IPS-15b (cell line): ENCODE measurements around the gene RAB1B.

Experiments
- H3K27me3 ChIP-seq: one replicate; pipeline ENCODE4 v1.6.1; 2013; ENCODE audit warnings: low read length; ENCODE audit not compliant: control insufficient read depth, insufficient read depth
- H3K36me3 ChIP-seq: one replicate; pipeline ENCODE4 v1.6.1; 2013; ENCODE audit warnings: low read length; ENCODE audit not compliant: control insufficient read depth, insufficient read depth
- H3K4me1 ChIP-seq: one replicate; pipeline ENCODE4 v1.6.1; 2013; ENCODE audit warnings: mild to moderate bottlenecking, low read length; ENCODE audit not compliant: control insufficient read depth, insufficient read depth
- H3K4me3 ChIP-seq: one replicate; pipeline ENCODE4 v1.5.1; 2013; ENCODE audit warnings: low read depth, low read length
- H3K9ac ChIP-seq: one replicate; pipeline ENCODE4 v1.6.1; 2013; ENCODE audit warnings: low read depth, mild to moderate bottlenecking, low read length
- H3K9me3 ChIP-seq: one replicate; pipeline ENCODE4 v1.6.1; 2013; ENCODE audit warnings: mild to moderate bottlenecking, low read length; ENCODE audit not compliant: control insufficient read depth, insufficient read depth

RAB1B gene

GRCh38 chr11:66228521-66228920 lies 39.9 kb upstream of the RAB1B start:
- Histone ChIP-seq H3K4me3 (no peak overlapping the region), H3K9me3 (no peaks in the 10 kb centered on the region), H3K4me1 (peaks cover 2% of the 10 kb centered on the region), H3K27me3 (no peaks in the 10 kb centered on the region), H3K36me3 (peaks cover 4% of the 10 kb centered on the region), H3K9ac (no peak overlapping the region)

- Histone ChIP-seq H3K4me1 (peaks cover 2% of the 10 kb centered on the region), H3K9ac (no peak overlapping the region), H3K27me3 (no peaks in the 10 kb centered on the region), H3K9me3 (no peaks in the 10 kb centered on the region), H3K36me3 (peaks cover 7% of the 10 kb centered on the region), H3K4me3 (no peak overlapping the region)
These were observed 38.3 kb upstream of the RAB1B start for GRCh38 chr11:66230156-66230555.

DNA sequence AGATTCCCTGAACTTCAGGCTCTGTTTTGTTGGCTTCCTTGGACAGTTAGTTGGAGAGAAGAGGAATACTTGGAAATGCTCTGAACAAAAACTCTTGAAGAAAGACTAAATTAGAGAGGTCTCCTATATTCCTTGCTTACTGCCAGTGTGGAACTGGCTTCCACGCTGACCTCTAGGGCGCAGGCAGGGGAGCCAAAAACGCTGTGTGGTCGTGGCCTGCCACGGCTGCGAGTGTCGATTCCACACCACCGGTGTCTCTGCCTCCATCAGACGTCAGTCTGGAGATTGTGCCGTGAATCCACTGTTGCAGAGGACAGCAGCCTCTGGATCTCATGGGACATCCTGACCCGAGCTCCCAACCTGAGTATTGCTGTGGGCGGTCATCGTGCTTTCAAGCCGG lies 37.5 kb upstream of the RAB1B start:
- Histone ChIP-seq H3K27me3 (no peaks in the 10 kb centered on the region), H3K9ac (no peak overlapping the region), H3K36me3 (peaks cover 7% of the 10 kb centered on the region), H3K4me3 (no peak overlapping the region), H3K4me1 (peaks cover 2% of the 10 kb centered on the region), H3K9me3 (no peaks in the 10 kb centered on the region)

- H3K9ac ChIP-seq, result no peak overlapping the region
- peaks cover 7% of the 10 kb centered on the region for H3K36me3 ChIP-seq
These were observed 36.9 kb upstream of the RAB1B start for GRCh38 chr11:66231561-66231960.

DNA sequence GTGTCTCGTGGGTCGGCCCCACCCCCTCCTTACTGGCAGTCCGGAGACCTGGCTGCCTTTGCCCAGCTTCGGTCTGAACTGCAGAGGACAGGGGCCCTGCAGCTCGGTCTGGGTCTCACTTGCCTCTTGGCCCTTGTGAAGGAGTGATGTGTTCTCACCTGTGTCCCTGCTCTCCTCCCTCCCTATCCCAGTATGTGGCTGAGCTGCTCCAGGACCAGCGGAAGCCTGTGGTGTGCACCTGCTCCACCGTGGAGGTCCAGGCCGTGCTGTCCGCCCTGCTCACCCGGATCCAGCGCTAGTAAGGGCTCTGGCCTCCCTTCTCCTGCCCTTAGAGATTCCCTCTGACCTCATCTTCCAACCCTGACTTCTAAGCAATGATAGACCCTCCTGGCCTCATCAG lies 35.7 kb upstream of the RAB1B start:
- peaks cover 2% of the 10 kb centered on the region for H3K4me1 ChIP-seq
- no peaks in the 10 kb centered on the region for H3K27me3 ChIP-seq
- H3K36me3 ChIP-seq, result peaks cover 7% of the 10 kb centered on the region

More at GRCh38 chr11:66231561-66231960, 36.9 kb upstream of the RAB1B start:
- H3K4me3 ChIP-seq, result no peak overlapping the region
- no peaks in the 10 kb centered on the region for H3K9me3 ChIP-seq
- no peaks in the 10 kb centered on the region for H3K27me3 ChIP-seq
- H3K4me1 ChIP-seq, result peaks cover 2% of the 10 kb centered on the region

DNA sequence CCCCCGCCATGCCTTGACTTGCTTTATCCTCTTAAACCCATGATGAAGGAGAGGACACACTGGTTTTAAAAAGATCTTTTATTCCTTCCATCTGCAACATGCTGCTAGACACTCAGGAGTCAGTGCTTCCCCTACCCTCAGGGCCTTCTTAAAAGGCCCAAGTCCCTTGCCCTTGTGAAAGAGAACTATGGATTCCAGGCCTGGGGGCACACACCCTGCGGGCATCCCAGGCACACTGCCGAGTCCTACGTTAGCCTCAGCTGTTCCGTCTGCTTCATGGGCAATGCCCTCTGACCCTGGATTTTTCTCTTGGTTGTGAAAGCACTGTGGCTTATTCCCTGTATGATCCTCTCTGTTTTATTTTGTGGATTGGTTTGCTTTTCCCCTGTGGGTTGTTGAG lies 35.1 kb upstream of the RAB1B start:
- Histone ChIP-seq H3K9ac (no peak overlapping the region), H3K9me3 (no peaks in the 10 kb centered on the region), H3K4me1 (peaks cover 2% of the 10 kb centered on the region), H3K36me3 (peaks cover 7% of the 10 kb centered on the region), H3K4me3 (no peak overlapping the region), H3K27me3 (no peaks in the 10 kb centered on the region)

More for the DNA sequence above, 35.7 kb upstream of the RAB1B start:
- no peaks in the 10 kb centered on the region for H3K9me3 ChIP-seq
- no peak overlapping the region for H3K9ac ChIP-seq
- no peak overlapping the region for H3K4me3 ChIP-seq

DNA sequence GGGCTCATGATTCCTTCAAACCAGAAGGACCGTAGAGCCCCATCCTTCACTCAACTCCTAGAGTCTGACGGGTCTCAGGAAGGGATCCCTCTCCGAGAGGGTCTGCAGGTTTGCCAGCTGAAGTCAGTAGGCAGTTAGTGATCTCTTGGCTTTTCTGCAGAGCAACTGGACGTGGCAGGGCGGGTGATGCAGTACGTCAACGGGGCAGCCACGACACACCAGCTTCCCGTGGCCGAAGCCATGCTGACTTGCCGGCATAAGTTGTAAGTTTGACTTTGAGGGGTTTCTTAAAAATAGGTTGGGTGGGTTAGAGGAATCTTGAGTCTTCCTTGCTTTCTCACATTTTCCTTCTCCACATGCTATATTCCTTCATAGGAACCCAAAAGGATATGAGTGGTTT lies 33.3 kb upstream of the RAB1B start:
- no peak overlapping the region for H3K4me3 ChIP-seq
- peaks cover 7% of the 10 kb centered on the region for H3K36me3 ChIP-seq

GRCh38 chr11:66237867-66238266 lies 30.6 kb upstream of the RAB1B start:
- Histone ChIP-seq H3K27me3 (no peaks in the 10 kb centered on the region), H3K9ac (no peak overlapping the region), H3K36me3 (peaks cover 11% of the 10 kb centered on the region), H3K4me3 (no peak overlapping the region), H3K9me3 (no peaks in the 10 kb centered on the region), H3K4me1 (no peaks in the 10 kb centered on the region)

More for the DNA sequence above, 33.3 kb upstream of the RAB1B start:
- Histone ChIP-seq H3K9me3 (no peaks in the 10 kb centered on the region), H3K27me3 (no peaks in the 10 kb centered on the region), H3K9ac (no peak overlapping the region), H3K4me1 (no peaks in the 10 kb centered on the region)

DNA sequence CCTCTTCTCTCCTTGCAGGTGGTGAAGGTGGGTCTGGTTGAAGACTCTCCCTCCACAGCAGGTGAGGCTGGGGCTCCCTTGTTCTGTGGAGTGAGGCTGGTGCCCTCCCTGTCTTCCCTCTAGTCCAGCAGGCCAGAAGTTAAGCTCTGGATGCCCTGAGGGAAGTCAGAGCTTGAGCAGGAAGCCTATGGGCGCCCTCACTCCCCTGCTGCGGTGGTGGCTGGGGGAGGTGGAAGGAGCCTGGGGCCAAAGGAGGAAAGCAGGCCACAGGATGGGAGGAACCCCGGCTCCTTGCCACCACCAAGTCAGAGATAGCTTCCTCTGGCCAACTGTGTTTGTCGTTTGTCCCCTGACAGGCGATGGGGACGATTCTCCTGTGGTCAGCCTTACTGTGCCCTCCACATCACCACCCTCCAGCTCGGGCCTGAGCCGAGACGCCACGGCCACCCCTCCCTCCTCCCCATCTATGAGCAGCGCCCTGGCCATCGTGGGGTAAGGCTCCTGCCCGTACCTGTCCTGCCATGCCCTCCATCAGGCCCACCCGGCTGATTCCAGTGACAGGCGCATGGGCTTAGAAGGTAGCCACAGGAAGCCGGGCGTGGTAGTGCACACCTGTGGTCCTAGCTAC lies 29.5 kb upstream of the RAB1B start:
- H3K4me1 ChIP-seq, result no peaks in the 10 kb centered on the region
- no peaks in the 10 kb centered on the region for H3K27me3 ChIP-seq
- no peak overlapping the region for H3K9ac ChIP-seq
- peaks cover 11% of the 10 kb centered on the region for H3K36me3 ChIP-seq
- no peaks in the 10 kb centered on the region for H3K9me3 ChIP-seq
- H3K4me3 ChIP-seq, result no peak overlapping the region

DNA sequence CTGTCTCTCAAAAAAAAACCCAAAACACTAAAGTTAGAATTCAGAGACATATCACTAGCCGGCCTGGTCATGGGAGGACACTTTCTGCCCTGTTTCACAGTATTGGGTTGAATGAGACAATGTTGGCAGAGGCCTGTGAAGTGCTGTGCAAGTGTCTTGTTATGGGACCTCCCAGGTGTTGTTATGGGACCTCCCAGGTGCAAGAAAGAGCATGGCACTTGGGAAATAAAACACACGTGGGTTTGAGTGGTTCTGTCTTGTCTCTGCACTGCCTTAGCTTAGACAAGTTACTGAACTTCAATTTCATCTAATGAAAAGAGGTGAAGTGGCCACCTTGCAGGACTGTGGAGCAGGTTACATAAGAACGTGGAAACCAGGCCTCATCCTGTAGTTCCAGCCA lies 28.9 kb upstream of the RAB1B start:
- H3K4me3 ChIP-seq, result no peak overlapping the region
- H3K4me1 ChIP-seq, result no peaks in the 10 kb centered on the region
- no peaks in the 10 kb centered on the region for H3K27me3 ChIP-seq
- peaks cover 8% of the 10 kb centered on the region for H3K36me3 ChIP-seq
- H3K9me3 ChIP-seq, result no peaks in the 10 kb centered on the region
- H3K9ac ChIP-seq, result no peak overlapping the region

GRCh38 chr11:66239998-66240780 lies 28.2 kb upstream of the RAB1B start:
- H3K9me3 ChIP-seq, result no peaks in the 10 kb centered on the region
- H3K4me1 ChIP-seq, result no peaks in the 10 kb centered on the region
- no peaks in the 10 kb centered on the region for H3K27me3 ChIP-seq
- no peak overlapping the region for H3K9ac ChIP-seq
- peaks cover 8% of the 10 kb centered on the region for H3K36me3 ChIP-seq
- H3K4me3 ChIP-seq, result no peak overlapping the region

DNA sequence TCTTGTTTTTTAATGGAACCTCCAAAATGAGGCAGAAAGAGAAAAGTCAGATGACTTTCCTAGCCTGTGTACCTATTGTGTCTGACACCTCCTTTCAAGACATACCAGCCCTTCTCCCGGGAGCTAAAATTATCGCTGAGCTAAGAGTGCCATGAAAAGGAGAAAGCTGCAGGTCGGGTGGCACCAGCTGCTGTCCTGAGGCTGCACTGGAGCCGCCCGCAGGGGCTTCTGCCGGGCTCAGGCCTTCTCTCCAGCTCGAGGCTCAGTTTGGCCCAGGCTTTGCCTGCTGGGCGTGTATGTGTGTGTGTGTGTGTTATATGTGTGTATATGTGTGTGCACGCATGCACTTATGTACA lies 27.7 kb upstream of the RAB1B start:
- Histone ChIP-seq H3K9me3 (no peaks in the 10 kb centered on the region), H3K36me3 (peaks cover 8% of the 10 kb centered on the region), H3K9ac (no peak overlapping the region), H3K27me3 (no peaks in the 10 kb centered on the region), H3K4me1 (no peaks in the 10 kb centered on the region), H3K4me3 (no peak overlapping the region)
